Measurements from ENCODE around the gene IGFN1. TPM values are rescaled to one million over a fixed set of nuclear protein-coding genes. Genes with fewer than 3 reads are reported as not detected.

The IGFN1 gene
- polyA plus RNA-seq, 1 of the 3 experiments (the other 2 are of a cell fraction), result 0.18 TPM

DNA sequence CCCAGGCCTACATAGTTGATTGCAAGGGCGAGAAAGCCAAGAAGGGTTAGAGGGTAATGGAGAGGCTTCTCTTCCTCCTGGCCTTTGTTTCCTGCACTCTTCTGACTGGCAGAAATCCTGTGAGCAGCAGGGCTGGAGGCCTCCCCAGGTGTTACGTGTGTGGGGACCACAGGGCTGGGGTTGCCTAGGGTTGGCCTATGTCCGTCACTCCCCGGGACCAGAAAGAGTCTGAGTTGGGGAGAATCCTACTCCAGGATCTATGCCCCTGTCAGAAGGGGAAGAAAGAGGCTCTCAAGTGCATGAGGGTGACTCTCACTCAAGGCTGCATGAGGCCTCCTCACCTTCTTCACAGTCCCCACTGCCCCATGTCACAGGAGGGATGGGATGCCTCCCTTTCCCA is 38.5 kb downstream of the IGFN1 start:
- TF ChIP-seq, protein P1, sequence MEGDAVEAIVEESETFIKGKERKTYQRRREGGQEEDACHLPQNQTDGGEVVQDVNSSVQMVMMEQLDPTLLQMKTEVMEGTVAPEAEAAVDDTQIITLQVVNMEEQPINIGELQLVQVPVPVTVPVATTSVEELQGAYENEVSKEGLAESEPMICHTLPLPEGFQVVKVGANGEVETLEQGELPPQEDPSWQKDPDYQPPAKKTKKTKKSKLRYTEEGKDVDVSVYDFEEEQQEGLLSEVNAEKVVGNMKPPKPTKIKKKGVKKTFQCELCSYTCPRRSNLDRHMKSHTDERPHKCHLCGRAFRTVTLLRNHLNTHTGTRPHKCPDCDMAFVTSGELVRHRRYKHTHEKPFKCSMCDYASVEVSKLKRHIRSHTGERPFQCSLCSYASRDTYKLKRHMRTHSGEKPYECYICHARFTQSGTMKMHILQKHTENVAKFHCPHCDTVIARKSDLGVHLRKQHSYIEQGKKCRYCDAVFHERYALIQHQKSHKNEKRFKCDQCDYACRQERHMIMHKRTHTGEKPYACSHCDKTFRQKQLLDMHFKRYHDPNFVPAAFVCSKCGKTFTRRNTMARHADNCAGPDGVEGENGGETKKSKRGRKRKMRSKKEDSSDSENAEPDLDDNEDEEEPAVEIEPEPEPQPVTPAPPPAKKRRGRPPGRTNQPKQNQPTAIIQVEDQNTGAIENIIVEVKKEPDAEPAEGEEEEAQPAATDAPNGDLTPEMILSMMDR (IDR thresholded peaks at IDR 0.05), result no peak
- TF ChIP-seq, protein P2, sequence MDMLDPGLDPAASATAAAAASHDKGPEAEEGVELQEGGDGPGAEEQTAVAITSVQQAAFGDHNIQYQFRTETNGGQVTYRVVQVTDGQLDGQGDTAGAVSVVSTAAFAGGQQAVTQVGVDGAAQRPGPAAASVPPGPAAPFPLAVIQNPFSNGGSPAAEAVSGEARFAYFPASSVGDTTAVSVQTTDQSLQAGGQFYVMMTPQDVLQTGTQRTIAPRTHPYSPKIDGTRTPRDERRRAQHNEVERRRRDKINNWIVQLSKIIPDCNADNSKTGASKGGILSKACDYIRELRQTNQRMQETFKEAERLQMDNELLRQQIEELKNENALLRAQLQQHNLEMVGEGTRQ (IDR thresholded peaks at IDR 0.05; ENCODE audit: borderline replicate concordance, low read depth, low read length), result no peak
- no peak for TF ChIP-seq ELF1 (IDR thresholded peaks at IDR 0.05)
- TF ChIP-seq TAF1 (IDR thresholded peaks at IDR 0.05; ENCODE audit: borderline replicate concordance, low read depth, low read length), result no peak
- TF ChIP-seq, protein P3, sequence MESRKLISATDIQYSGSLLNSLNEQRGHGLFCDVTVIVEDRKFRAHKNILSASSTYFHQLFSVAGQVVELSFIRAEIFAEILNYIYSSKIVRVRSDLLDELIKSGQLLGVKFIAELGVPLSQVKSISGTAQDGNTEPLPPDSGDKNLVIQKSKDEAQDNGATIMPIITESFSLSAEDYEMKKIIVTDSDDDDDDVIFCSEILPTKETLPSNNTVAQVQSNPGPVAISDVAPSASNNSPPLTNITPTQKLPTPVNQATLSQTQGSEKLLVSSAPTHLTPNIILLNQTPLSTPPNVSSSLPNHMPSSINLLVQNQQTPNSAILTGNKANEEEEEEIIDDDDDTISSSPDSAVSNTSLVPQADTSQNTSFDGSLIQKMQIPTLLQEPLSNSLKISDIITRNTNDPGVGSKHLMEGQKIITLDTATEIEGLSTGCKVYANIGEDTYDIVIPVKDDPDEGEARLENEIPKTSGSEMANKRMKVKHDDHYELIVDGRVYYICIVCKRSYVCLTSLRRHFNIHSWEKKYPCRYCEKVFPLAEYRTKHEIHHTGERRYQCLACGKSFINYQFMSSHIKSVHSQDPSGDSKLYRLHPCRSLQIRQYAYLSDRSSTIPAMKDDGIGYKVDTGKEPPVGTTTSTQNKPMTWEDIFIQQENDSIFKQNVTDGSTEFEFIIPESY (IDR thresholded peaks at IDR 0.05; ENCODE audit: borderline replicate concordance, low read depth), result no peak
- TF ChIP-seq GATA2 (CRISPR knock-in tag; IDR thresholded peaks at IDR 0.05), result no peak
- no peak for TF ChIP-seq RCOR1 (IDR thresholded peaks at IDR 0.05; ENCODE audit: low read length)
- TF ChIP-seq, protein P4, sequence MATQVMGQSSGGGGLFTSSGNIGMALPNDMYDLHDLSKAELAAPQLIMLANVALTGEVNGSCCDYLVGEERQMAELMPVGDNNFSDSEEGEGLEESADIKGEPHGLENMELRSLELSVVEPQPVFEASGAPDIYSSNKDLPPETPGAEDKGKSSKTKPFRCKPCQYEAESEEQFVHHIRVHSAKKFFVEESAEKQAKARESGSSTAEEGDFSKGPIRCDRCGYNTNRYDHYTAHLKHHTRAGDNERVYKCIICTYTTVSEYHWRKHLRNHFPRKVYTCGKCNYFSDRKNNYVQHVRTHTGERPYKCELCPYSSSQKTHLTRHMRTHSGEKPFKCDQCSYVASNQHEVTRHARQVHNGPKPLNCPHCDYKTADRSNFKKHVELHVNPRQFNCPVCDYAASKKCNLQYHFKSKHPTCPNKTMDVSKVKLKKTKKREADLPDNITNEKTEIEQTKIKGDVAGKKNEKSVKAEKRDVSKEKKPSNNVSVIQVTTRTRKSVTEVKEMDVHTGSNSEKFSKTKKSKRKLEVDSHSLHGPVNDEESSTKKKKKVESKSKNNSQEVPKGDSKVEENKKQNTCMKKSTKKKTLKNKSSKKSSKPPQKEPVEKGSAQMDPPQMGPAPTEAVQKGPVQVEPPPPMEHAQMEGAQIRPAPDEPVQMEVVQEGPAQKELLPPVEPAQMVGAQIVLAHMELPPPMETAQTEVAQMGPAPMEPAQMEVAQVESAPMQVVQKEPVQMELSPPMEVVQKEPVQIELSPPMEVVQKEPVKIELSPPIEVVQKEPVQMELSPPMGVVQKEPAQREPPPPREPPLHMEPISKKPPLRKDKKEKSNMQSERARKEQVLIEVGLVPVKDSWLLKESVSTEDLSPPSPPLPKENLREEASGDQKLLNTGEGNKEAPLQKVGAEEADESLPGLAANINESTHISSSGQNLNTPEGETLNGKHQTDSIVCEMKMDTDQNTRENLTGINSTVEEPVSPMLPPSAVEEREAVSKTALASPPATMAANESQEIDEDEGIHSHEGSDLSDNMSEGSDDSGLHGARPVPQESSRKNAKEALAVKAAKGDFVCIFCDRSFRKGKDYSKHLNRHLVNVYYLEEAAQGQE (IDR thresholded peaks at IDR 0.05; ENCODE audit: low read depth, low read length), result no peak
- no peak for TF ChIP-seq SMC3 (IDR thresholded peaks at IDR 0.05; ENCODE audit: low read depth, low read length)
- TF ChIP-seq FOXM1 (IDR thresholded peaks at IDR 0.05; ENCODE audit: low read depth), result no peak
- no peak for TF ChIP-seq FOXJ3 (CRISPR knock-in tag; IDR thresholded peaks at IDR 0.05)
- no peak for TF ChIP-seq MXI1 (IDR thresholded peaks at IDR 0.05; ENCODE audit: low read depth, low read length)
- TF ChIP-seq, protein P5, sequence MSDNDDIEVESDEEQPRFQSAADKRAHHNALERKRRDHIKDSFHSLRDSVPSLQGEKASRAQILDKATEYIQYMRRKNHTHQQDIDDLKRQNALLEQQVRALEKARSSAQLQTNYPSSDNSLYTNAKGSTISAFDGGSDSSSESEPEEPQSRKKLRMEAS (IDR thresholded peaks at IDR 0.05; ENCODE audit: low read depth), result no peak
- no peak for TF ChIP-seq JUND (IDR thresholded peaks at IDR 0.05)
- TF ChIP-seq MEF2A (IDR thresholded peaks at IDR 0.05; ENCODE audit: borderline replicate concordance, low read depth), result no peak
- TF ChIP-seq RAD21 (IDR thresholded peaks at IDR 0.05; ENCODE audit: low read length), result no peak

More for the DNA sequence above, 38.5 kb downstream of the IGFN1 start:
- Histone ChIP-seq H3K36me3 (replicated peaks in 1 of 2; ENCODE audit: control insufficient read depth in 1 of 2, insufficient read depth in 2 of 2, low read length in 1 of 2) (no peaks in the 10 kb centered on the region), H3K9me2 (no peaks in the 10 kb centered on the region), H3K9me3 (no peaks in the 10 kb centered on the region), H3K27me3 (ENCODE audit: insufficient read depth) (no peaks in the 10 kb centered on the region), H2AFZ (ENCODE audit: low read depth) (no peak overlapping the region), H3K4me3 (ENCODE audit: low read depth in 2 of 2, low read length in 1 of 2) (no peak overlapping the region), H3K4me1 (ENCODE audit: control insufficient read depth in 1 of 2, insufficient read depth in 2 of 2, low read depth in 1 of 2, low read length in 1 of 2) (no peaks in the 10 kb centered on the region), H3K79me2 (ENCODE audit: insufficient read depth) (no peaks in the 10 kb centered on the region), H3K9ac (no peak overlapping the region), H4K20me1 (ENCODE audit: insufficient read depth) (no peaks in the 10 kb centered on the region), H3K27ac (ENCODE audit: low read depth in 2 of 2, low read length in 1 of 2) (no peak overlapping the region), H3F3A (replicated peaks; ENCODE audit: insufficient read depth) (peaks cover 2% of the 10 kb centered on the region), H3K4me2 (no peak overlapping the region)
- ChIA-PET CTCF (no interaction called here), POLR2A (no interaction called here)
- DNase-seq, result no peak
- 54% methylated on average over 3 of the region's 4 CpGs for WGBS (ENCODE audit: low lambda C conversion rate)
